Activated CD4-positive, alpha-beta T cell treated with anti-CD3 and anti-CD28 coated beads, Interleukin-10, Interleukin-2, amounts not matched to agents 100 ng/mL and 50 ng/mL, durations not matched to agents 16 hours and 8 hours (primary cell): ENCODE data around the gene SNX17.
A peak's percentile ranks its signal among the peaks of the same experiment; 100 is the strongest.

Experiments used
- DNase-seq: peaks from one replicate; pipeline ENCODE4 v3.0.0-alpha.2; 2020

Gene SNX17

GRCh38 chr2:27369471-27370025 is 868 bp upstream of the SNX17 start:
- DNase-seq = no peak

- peak; percentile 56 for DNase-seq
Observed at GRCh38 chr2:27370816-27371620, 602 bp downstream of the SNX17 start.

GRCh38 chr2:27372937-27373336 is 2.5 kb downstream of the SNX17 start:
- no peak for DNase-seq

- no peak for DNase-seq
Observed at GRCh38 chr2:27373567-27373966, 3.2 kb downstream of the SNX17 start.

GRCh38 chr2:27375513-27376099 is 5.2 kb downstream of the SNX17 start:
- DNase-seq = no peak

- DNase-seq = no peak
Observed at GRCh38 chr2:27376151-27376865, 5.9 kb downstream of the SNX17 start.

- no peak for DNase-seq
Observed at GRCh38 chr2:27376866-27377617, 6.6 kb downstream of the SNX17 start.

GRCh38 chr2:27377618-27378095 is 7.2 kb downstream of the SNX17 start:
- no peak for DNase-seq

GRCh38 chr2:27378096-27378808 is 7.8 kb downstream of the SNX17 start:
- no peak for DNase-seq

GRCh38 chr2:27378809-27379290 is 8.4 kb downstream of the SNX17 start:
- no peak for DNase-seq

GRCh38 chr2:27379383-27379835 is 9.0 kb downstream of the SNX17 start:
- no peak for DNase-seq

- DNase-seq = peak; percentile 70
Observed at GRCh38 chr2:27379836-27380625, 9.6 kb downstream of the SNX17 start.

GRCh38 chr2:27380626-27381545 is 10.5 kb downstream of the SNX17 start, which contains the start of gene ZNF513:
Gene ZNF513, minus strand, starts transcription at chr2:27380734. Its CDS starts 208 bp downstream, at chr2:27380526.
- peak; percentile 95 for DNase-seq

GRCh38 chr2:27381577-27382181 is 11.3 kb downstream of the SNX17 start:
- no peak for DNase-seq

- DNase-seq = peak; percentile 23
Observed at GRCh38 chr2:27390822-27391679, 20.6 kb downstream of the SNX17 start.

GRCh38 chr2:27393225-27393624 is 22.8 kb downstream of the SNX17 start:
- DNase-seq = no peak

GRCh38 chr2:27398962-27399361 is 28.5 kb downstream of the SNX17 start:
- DNase-seq = no peak
